ENCODE results near the gene KLHDC4. TPM values are rescaled to one million over a fixed set of nuclear protein-coding genes. Genes with fewer than 3 reads are reported as not detected.
A peak's percentile ranks its signal among the peaks of the same experiment; 100 is the strongest.

Gene KLHDC4
- total RNA-seq, 1 experiment from 2014 or later, result 76.2 TPM

- Histone ChIP-seq H4K8ac (replicated peaks; ENCODE audit: insufficient read length, low read depth, low read length) (no peak overlapping the region), H3K4me2 (ENCODE audit: insufficient read depth, insufficient read length, low read length) (no peak overlapping the region), H3K9me3 (ENCODE audit: control insufficient read depth, low read depth, low read length) (no peaks in the 10 kb centered on the region), H2BK15ac (ENCODE audit: low read depth, low read length) (no peak overlapping the region), H3K27ac (ENCODE audit: insufficient read length, low read depth, low read length) (no peak overlapping the region), H3T11ph (ENCODE audit: low read length) (no peak overlapping the region), H2BK20ac (ENCODE audit: low read depth, low read length, poor library complexity, severe bottlenecking) (no peak overlapping the region), H4K91ac (ENCODE audit: insufficient read length, low read depth, low read length) (no peak overlapping the region), H4K20me1 (ENCODE audit: control insufficient read depth, insufficient read depth, insufficient read length) (peaks cover 4% of the 10 kb centered on the region), H3K27me3 (ENCODE audit: insufficient read depth, low read length) (no peaks in the 10 kb centered on the region), H3K56ac (ENCODE audit: insufficient read length, low read depth, low read length) (no peak overlapping the region), H3K14ac (ENCODE audit: insufficient read depth, low read length) (no peak overlapping the region), H3K79me2 (ENCODE audit: insufficient read depth, low read length) (no peaks in the 10 kb centered on the region; the same call in 1 of the 2 replicates), H3K18ac (ENCODE audit: insufficient read length, low read depth, low read length) (no peak overlapping the region), H2BK12ac (ENCODE audit: insufficient read length, low read depth, low read length) (no peak overlapping the region), H3K23me2 (ENCODE audit: insufficient read length, low read depth, low read length, poor library complexity, severe bottlenecking) (no peaks in the 10 kb centered on the region), H2BK5ac (ENCODE audit: insufficient read length, low read length) (no peak overlapping the region), H2AK5ac (ENCODE audit: insufficient read length, low read length) (no peak overlapping the region), H3K23ac (ENCODE audit: insufficient read length, low read depth, low read length) (no peak overlapping the region), H2BK120ac (ENCODE audit: low read depth, low read length, poor library complexity, severe bottlenecking) (no peak overlapping the region), H3K4ac (ENCODE audit: low read depth, low read length) (no peak overlapping the region), H3K4me1 (ENCODE audit: insufficient read depth, low read length) (no peaks in the 10 kb centered on the region), H3K9ac (ENCODE audit: extremely low read depth, insufficient read length, low read length) (no peak overlapping the region), H3K79me1 (ENCODE audit: insufficient read depth, low read depth, low read length, poor library complexity, severe bottlenecking) (peaks cover 16% of the 10 kb centered on the region), H4K5ac (ENCODE audit: insufficient read length, low read depth, low read length) (no peak overlapping the region), H2AFZ (ENCODE audit: low read length) (no peak overlapping the region)
- WGBS (ENCODE audit: extremely low coverage, insufficient read length, low lambda C conversion rate), result no CpG with 5 or more reads among the region's 12 CpGs
- TF ChIP-seq CTCF (conservative IDR thresholded peaks at IDR 0.05), result no peak
- no peaks in the 10 kb centered on the region for H3K9me3 Mint-ChIP-seq
- H3K27ac Mint-ChIP-seq, result peak overlapping the region in 1 of 3 experiments; percentile 34; a peak in 1 of 7 replicates
- DNase-seq, result no peak
- H3K27me3 Mint-ChIP-seq (ENCODE audit: low read depth), result no peaks in the 10 kb centered on the region
- peaks cover 8 to 10% of the 10 kb centered on the region in 2 experiments for H3K4me1 Mint-ChIP-seq
- peaks cover 10 to 38% (median 25%) of the 10 kb centered on the region in 3 experiments for H3K36me3 Mint-ChIP-seq (ENCODE audit: insufficient read depth in 1 of 3, low read depth in 3 of 3)
- no peak overlapping the region; a peak in 1 of 5 replicates for H3K4me3 Mint-ChIP-seq
These were observed 29.8 kb downstream of the KLHDC4 start for GRCh38 chr16:87736008-87736382.

All from H9 (cell line).